CD14-positive monocyte (primary cell): ENCODE measurements around the gene ABTB1. TPM values are rescaled to one million over a fixed set of nuclear protein-coding genes. Genes with fewer than 3 reads are reported as not detected.
"Not testable (repeated sequence)": the region's sequence is repeated elsewhere in the genome, so short reads cannot be mapped to it uniquely, and the experiment has no call there.

Experiments used
- DNase-seq, 3 donors: peaks; one replicate each; pipeline ENCODE4 v3.0.0-alpha.2; 2011 to 2022
- H2AFZ ChIP-seq: 2 replicates; pipeline ENCODE4 v1.6.0; 2012; ENCODE audit warnings: mild to moderate bottlenecking, low read depth, low read length, inconsistent platforms; ENCODE audit not compliant: insufficient read depth, poor library complexity, severe bottlenecking
- H3K27ac ChIP-seq, 2 donors: 1 replicate in 1 of 2; 2 replicates in 1 of 2; pipeline ENCODE4 v1.5.1; 2012 to 2013; ENCODE audit warnings: low read length in 2 of 2, control low read depth in 1 of 2, inconsistent platforms in 1 of 2, low read depth in 1 of 2, mild to moderate bottlenecking in 1 of 2
- H3K27me3 ChIP-seq, 2 donors: one replicate each; pipeline versions ENCODE4 v1.6.0 to v1.6.1; 2011 to 2013; ENCODE audit warnings: low read length in 2 of 2; ENCODE audit not compliant: control insufficient read depth in 2 of 2, insufficient read depth in 2 of 2
- H3K36me3 ChIP-seq, 2 donors: replicated peaks in 1 of 2; 1 replicate in 1 of 2; 2 replicates in 1 of 2; pipeline versions ENCODE4 v1.5.1 to v1.6.1; 2012 to 2013; ENCODE audit warnings: low read length in 2 of 2, control low read depth in 1 of 2, inconsistent platforms in 1 of 2, mild to moderate bottlenecking in 1 of 2; ENCODE audit not compliant: insufficient read depth in 2 of 2, control insufficient read depth in 1 of 2
- H3K4me1 ChIP-seq, 2 donors: 1 replicate in 1 of 2; 2 replicates in 1 of 2; pipeline versions ENCODE4 v1.5.1 to v1.6.1; 2012 to 2013; ENCODE audit warnings: low read length in 2 of 2, control low read depth in 1 of 2, inconsistent platforms in 1 of 2, mild to moderate bottlenecking in 1 of 2, moderate library complexity in 1 of 2; ENCODE audit not compliant: insufficient read depth in 2 of 2, control insufficient read depth in 1 of 2
- H3K4me2 ChIP-seq: replicated peaks from 2 replicates; pipeline ENCODE3; 2012; ENCODE audit warnings: low read length, moderate library complexity, mild to moderate bottlenecking; ENCODE audit not compliant: poor library complexity, severe bottlenecking; ENCODE audit errors: extremely low read depth
- H3K4me3 ChIP-seq, 3 experiments: fragments of 200-600 bp in 1 of 3; sonication (generic) in 1 of 3; replicated peaks in 1 of 3; 1 replicate in 2 of 3; 2 replicates in 1 of 3; pipeline ENCODE4 v1.5.1; 2011 to 2013; ENCODE audit warnings: low read length in 3 of 3, mild to moderate bottlenecking in 3 of 3, control low read depth in 2 of 3, low read depth in 2 of 3, inconsistent platforms in 1 of 3, moderate library complexity in 1 of 3
- H3K79me2 ChIP-seq: 2 replicates; pipeline ENCODE4 v1.6.0; 2012; ENCODE audit warnings: mild to moderate bottlenecking, control low read depth, inconsistent platforms, low read length, moderate library complexity; ENCODE audit not compliant: insufficient read depth
- H3K9ac ChIP-seq: 2 replicates; pipeline ENCODE4 v1.6.0; 2017; ENCODE audit warnings: low read length, mild to moderate bottlenecking; ENCODE audit not compliant: insufficient read depth, poor library complexity, severe bottlenecking
- H3K9me3 ChIP-seq, 2 donors: replicated peaks in 1 of 2; 1 replicate in 1 of 2; 2 replicates in 1 of 2; pipeline versions ENCODE4 v1.5.1 to v1.6.1; 2012 to 2013; ENCODE audit warnings: low read length in 2 of 2, control low read depth in 1 of 2; ENCODE audit not compliant: control insufficient read depth in 1 of 2, insufficient read depth in 1 of 2
- H4K20me1 ChIP-seq: 2 replicates; pipeline ENCODE4 v1.6.0; 2012; ENCODE audit warnings: mild to moderate bottlenecking, low read length, control low read depth, moderate library complexity; ENCODE audit not compliant: insufficient read depth
- H3K27ac Mint-ChIP-seq, 7 donors: one replicate each; pipeline ENCODE4 v1.8.0; 2020; ENCODE audit warnings: mild to moderate bottlenecking in 7 of 7, mixed read lengths in 7 of 7, moderate library complexity in 6 of 7, inconsistent platforms in 2 of 7
- H3K27me3 Mint-ChIP-seq, 3 donors: one replicate each; pipeline ENCODE4 v1.8.0; 2021 to 2022; ENCODE audit warnings: low read depth in 3 of 3, mild to moderate bottlenecking in 3 of 3, mixed read lengths in 3 of 3, moderate library complexity in 3 of 3, inconsistent platforms in 1 of 3
- H3K36me3 Mint-ChIP-seq, 2 donors: one replicate each; pipeline ENCODE4 v1.8.0; 2020; ENCODE audit warnings: mixed read lengths in 2 of 2, inconsistent platforms in 1 of 2, mild to moderate bottlenecking in 1 of 2
- H3K4me1 Mint-ChIP-seq: one replicate; pipeline ENCODE4 v1.8.0; 2020; ENCODE audit warnings: mild to moderate bottlenecking, mixed read lengths
- H3K4me3 Mint-ChIP-seq, 2 donors: one replicate each; pipeline ENCODE4 v1.8.0; 2020; ENCODE audit warnings: mild to moderate bottlenecking in 2 of 2, mixed read lengths in 2 of 2, moderate library complexity in 1 of 2
- H3K9me3 Mint-ChIP-seq, 7 donors: one replicate each; pipeline ENCODE4 v1.8.0; 2020 to 2022; ENCODE audit warnings: mixed read lengths in 7 of 7, mild to moderate bottlenecking in 6 of 7, moderate library complexity in 6 of 7, inconsistent platforms in 2 of 7
- WGBS: methylation state at CpG from one replicate; pipeline ENCODE4 v1.1.5; 2013; ENCODE audit warnings: missing lambda C conversion rate; ENCODE audit not compliant: insufficient coverage; 5-methylcytosine and 5-hydroxymethylcytosine counted together
- intact Hi-C, 2 donors: fragments of 100-400 bp; cut with micrococcal nuclease; formaldehyde crosslinking; loops; one replicate each; pipeline versions ENCODE4 v1.15.0 to v1.15.1; 2023
- polyA plus RNA-seq, 3 donors: library from polyadenylated mRNA; depleted of rRNA in 1 of 3; unstranded in 2 of 3; stranded (reverse) in 1 of 3; fragments of 300-500 nt in 2 of 3; fragments of >200 nt in 1 of 3; fragmentation: Illumina TruSeq in 2 of 3; gene quantifications; 1 replicate in 2 of 3; 2 replicates in 1 of 3; pipeline ENCODE4 v1.2.3, GENCODE V29; 2012 to 2021
- TF ChIP-seq, protein P1 (sequence below): fragments of 200-600 bp; IDR thresholded peaks from one replicate; pipeline ENCODE4 v1.8.0; 2022; ENCODE audit warnings: antibody characterized with exemption, mild to moderate bottlenecking

Gene ABTB1
- polyA plus RNA-seq, 3 donors, result 107 to 246 (median 118) TPM

DNA sequence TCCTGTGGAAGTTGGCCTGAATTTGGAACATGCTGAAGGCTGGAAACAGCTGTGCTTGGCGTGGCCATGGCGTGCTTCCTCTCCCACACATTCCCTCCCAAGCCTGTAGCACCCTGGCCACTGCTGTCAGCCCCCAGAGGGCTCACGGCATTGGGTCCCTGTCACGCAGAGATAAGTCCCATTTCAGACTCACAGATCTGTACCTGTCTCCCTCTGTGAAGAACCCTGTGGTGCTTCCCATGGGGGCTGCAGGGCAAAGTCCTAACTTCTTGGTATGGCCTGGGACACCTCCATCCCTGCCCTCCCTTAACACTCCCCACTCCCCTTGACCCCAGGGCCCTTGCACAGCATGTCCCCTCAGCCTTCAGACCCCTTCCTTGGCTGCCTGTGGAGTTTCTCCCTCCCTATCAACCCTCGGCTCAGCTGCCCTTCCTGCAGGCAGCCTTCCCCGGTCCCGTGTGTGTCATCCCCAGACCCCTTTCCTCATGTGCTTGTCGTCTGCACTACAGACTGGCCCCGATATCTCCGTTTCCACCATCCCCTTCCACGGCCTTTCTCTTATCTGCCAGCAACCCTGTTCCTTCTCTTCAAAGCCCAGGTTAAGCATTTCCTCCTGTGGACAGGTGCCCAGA, 28.6 kb downstream of the ABTB1 start:
- H3K4me1 ChIP-seq, result peaks cover 22 to 24% of the 10 kb centered on the region in 2 donors
- no peaks in the 10 kb centered on the region for H3K27me3 ChIP-seq
- H3K9ac ChIP-seq, result no peak overlapping the region
- Mint-ChIP-seq H3K4me3 (no peak overlapping the region), H3K27me3 (peaks cover 0 to 1% (median 0%) of the 10 kb centered on the region in 3 donors), H3K9me3 (peaks cover 0 to 3% (median 0%) of the 10 kb centered on the region in 7 donors), H3K4me1 (peaks cover 22% of the 10 kb centered on the region), H3K36me3 (peaks cover 0 to 2% of the 10 kb centered on the region in 2 donors), H3K27ac (peak overlapping the region in 1 of 7 donors; percentile 70)
- H2AFZ ChIP-seq, result no peak overlapping the region
- no peak overlapping the region for H3K4me3 ChIP-seq
- DNase-seq, result no peak
- H3K9me3 ChIP-seq, result no peaks in the 10 kb centered on the region
- no peak overlapping the region for H3K27ac ChIP-seq
- TF ChIP-seq, protein P1, sequence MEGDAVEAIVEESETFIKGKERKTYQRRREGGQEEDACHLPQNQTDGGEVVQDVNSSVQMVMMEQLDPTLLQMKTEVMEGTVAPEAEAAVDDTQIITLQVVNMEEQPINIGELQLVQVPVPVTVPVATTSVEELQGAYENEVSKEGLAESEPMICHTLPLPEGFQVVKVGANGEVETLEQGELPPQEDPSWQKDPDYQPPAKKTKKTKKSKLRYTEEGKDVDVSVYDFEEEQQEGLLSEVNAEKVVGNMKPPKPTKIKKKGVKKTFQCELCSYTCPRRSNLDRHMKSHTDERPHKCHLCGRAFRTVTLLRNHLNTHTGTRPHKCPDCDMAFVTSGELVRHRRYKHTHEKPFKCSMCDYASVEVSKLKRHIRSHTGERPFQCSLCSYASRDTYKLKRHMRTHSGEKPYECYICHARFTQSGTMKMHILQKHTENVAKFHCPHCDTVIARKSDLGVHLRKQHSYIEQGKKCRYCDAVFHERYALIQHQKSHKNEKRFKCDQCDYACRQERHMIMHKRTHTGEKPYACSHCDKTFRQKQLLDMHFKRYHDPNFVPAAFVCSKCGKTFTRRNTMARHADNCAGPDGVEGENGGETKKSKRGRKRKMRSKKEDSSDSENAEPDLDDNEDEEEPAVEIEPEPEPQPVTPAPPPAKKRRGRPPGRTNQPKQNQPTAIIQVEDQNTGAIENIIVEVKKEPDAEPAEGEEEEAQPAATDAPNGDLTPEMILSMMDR, result no peak
- no peaks in the 10 kb centered on the region for H3K79me2 ChIP-seq
- H3K4me2 ChIP-seq, result no peak overlapping the region
- H4K20me1 ChIP-seq, result no peaks in the 10 kb centered on the region
- intact Hi-C loops, result no loop called here
- H3K36me3 ChIP-seq, result no peaks in the 10 kb centered on the region
- WGBS, result 85% methylated on average over 11 of the region's 11 CpGs

DNA sequence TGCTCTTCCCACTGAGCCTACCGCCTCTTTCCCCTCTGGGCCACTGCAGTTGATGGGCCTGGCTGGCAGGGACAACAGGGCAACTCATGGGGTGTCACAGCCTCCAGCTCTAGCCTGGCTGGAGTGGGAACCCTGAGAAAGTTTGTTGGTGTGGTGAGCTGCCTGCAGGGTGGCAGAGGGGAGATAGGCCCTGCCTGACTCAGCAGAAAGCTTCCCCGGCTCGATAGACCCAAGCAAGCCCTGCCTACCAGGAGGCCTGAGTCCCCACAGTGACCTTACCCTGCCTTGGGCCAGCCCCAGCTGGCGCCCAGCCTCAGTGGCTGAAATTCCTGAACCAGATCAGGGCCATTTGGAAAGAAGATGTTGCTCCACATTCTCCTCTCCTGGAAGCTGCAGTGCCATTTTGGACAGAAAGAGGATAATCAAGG, 29.4 kb downstream of the ABTB1 start:
- Histone ChIP-seq H3K9me3 (no peaks in the 10 kb centered on the region), H3K79me2 (no peaks in the 10 kb centered on the region), H3K9ac (no peak overlapping the region), H3K27ac (no peak overlapping the region), H4K20me1 (no peaks in the 10 kb centered on the region), H2AFZ (no peak overlapping the region), H3K36me3 (no peaks in the 10 kb centered on the region), H3K4me3 (no peak overlapping the region), H3K4me2 (no peak overlapping the region), H3K27me3 (no peaks in the 10 kb centered on the region), H3K4me1 (peaks cover 14 to 16% of the 10 kb centered on the region in 2 donors)
- peaks cover 0 to 3% (median 0%) of the 10 kb centered on the region in 7 donors for H3K9me3 Mint-ChIP-seq
- no peak for DNase-seq
- H3K4me3 Mint-ChIP-seq, result no peak overlapping the region
- no peak overlapping the region for H3K27ac Mint-ChIP-seq
- WGBS, result 50% methylated on average over 4 of the region's 4 CpGs
- H3K4me1 Mint-ChIP-seq, result peaks cover 15% of the 10 kb centered on the region
- H3K36me3 Mint-ChIP-seq, result peaks cover 0 to 2% of the 10 kb centered on the region in 2 donors
- intact Hi-C loops, result no loop called here
- TF ChIP-seq, protein P1, result no peak
- peaks cover 0 to 1% (median 0%) of the 10 kb centered on the region in 3 donors for H3K27me3 Mint-ChIP-seq

DNA sequence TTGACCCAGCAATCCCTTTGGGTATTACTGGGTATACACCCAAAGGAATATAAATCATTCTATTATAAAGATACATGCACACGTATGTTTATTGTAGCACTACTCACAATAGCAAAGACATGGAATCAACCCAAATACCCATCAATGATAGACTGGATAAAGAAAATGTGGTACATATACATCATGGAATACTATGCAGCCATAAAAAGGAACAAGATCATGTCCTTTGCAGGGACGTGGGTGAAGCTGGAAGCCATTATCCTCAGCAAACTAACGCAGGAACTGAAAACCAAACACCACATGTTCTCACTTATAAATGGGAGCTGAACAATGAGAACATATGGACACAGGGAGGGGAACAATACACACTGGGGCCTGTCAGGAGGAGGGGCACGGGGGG, 32.1 kb downstream of the ABTB1 start:
- H3K9ac ChIP-seq, H4K20me1 ChIP-seq, H3K27ac Mint-ChIP-seq, H3K4me2 ChIP-seq, H3K27me3 Mint-ChIP-seq, H3K4me1 ChIP-seq, DNase-seq, H3K9me3 Mint-ChIP-seq, H3K79me2 ChIP-seq, H3K4me3 Mint-ChIP-seq, H3K9me3 ChIP-seq, H2AFZ ChIP-seq, H3K27me3 ChIP-seq, intact Hi-C loops, H3K36me3 ChIP-seq, H3K36me3 Mint-ChIP-seq, H3K4me3 ChIP-seq, H3K27ac ChIP-seq: not testable (repeated sequence)
- WGBS, result no CpG with 5 or more reads among the region's 4 CpGs
- H3K4me1 Mint-ChIP-seq, result peaks cover 11% of the 10 kb centered on the region
